ENCODE measurements around the gene PGAP6.

DNA sequence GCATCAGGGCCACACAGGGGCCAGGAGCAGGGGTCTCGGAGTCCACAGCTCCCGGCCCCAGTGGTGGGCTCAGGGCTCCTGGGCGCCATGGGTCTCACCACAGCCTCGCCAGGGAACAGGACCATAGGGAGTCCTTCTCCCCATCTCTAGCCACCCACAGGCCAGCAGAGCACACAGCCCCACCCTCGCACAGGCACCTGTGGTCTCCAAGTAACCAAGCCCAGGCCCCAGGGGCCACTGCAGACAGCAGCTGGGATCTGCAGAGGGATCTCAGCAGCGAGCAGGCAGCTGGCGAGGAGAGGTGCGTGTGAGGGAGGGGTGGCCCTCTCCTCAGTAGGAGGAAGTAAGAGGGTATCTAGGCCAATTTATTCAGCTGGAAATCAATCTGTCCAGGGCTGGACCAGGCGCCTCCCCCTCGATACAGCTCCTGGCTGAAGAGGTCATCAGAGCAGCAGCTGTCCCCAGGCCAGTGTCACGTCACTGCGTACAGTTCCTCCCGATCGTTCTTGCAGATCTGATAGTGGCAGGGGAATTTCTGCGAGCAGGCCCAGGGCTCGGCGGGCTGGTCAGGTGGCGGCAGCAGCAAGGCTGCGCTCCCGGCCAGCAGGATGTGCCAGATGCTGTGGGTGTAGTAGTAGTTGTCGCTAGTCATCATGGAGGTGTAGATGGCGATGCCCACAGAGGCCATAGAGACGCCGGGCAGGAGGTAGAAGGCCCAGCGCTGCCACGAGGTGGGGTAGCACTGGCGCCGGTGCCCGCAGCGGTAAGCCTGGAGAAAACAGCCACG is 10.1 kb downstream of the PGAP6 start:
- TF ChIP-seq EZH2 (IDR thresholded peaks at IDR 0.05) (no peak), POLR2AphosphoS5 (IDR thresholded peaks at IDR 0.05; ENCODE audit: borderline replicate concordance, low read depth, low read length) (no peak), FOXP2 (optimal IDR thresholded peaks at IDR 0.05; ENCODE audit: control extremely low read depth, extremely low read length, insufficient read depth) (no peak)
